GM12864 (cell line): ENCODE data around the gene SPATA33.
"Not testable (repeated sequence)": the region's sequence is repeated elsewhere in the genome, so short reads cannot be mapped to it uniquely, and the experiment has no call there.

ENCODE experiments used
- DNase-seq: peaks from one replicate; pipeline ENCODE4 v3.0.0-alpha.2; 2011; ENCODE audit warnings: low read depth
- H3K4me3 ChIP-seq: 2 replicates; pipeline ENCODE4 v1.5.1; 2011; ENCODE audit warnings: mild to moderate bottlenecking, low read depth, low read length, control low read depth
- CTCF ChIP-seq: IDR thresholded peaks from 2 replicates; pipeline ENCODE4 v1.5.1; 2011; ENCODE audit warnings: low read depth, mild to moderate bottlenecking, moderate library complexity, low read length, control low read depth, inconsistent platforms; ENCODE audit errors: missing control alignments

SPATA33 gene

GRCh38 chr16:89685916-89686315 is 28.3 kb downstream of the SPATA33 start:
- no peak for TF ChIP-seq CTCF
- no peak for DNase-seq

GRCh38 chr16:89686520-89687091 is 29.0 kb downstream of the SPATA33 start, which contains the start of gene CDK10:
Gene CDK10, plus strand, starts transcription at chr16:89686689. Its CDS starts 22 bp downstream, at chr16:89686711.
- peak within 1 kb of the TSS; percentile 87 for H3K4me3 ChIP-seq

More at GRCh38 chr16:89685916-89686315, 28.3 kb downstream of the SPATA33 start:
- H3K4me3 ChIP-seq = no peak overlapping the region

GRCh38 chr16:89687092-89687940 is 29.7 kb downstream of the SPATA33 start:
- DNase-seq = no peak
- peak overlapping the region; percentile 87 for H3K4me3 ChIP-seq
- no peak for TF ChIP-seq CTCF

More at GRCh38 chr16:89686520-89687091, 29.0 kb downstream of the SPATA33 start, which contains the start of gene CDK10:
- DNase-seq = no peak
- no peak for TF ChIP-seq CTCF

- no peak for DNase-seq
- no peak overlapping the region for H3K4me3 ChIP-seq
- TF ChIP-seq CTCF = no peak
Observed at GRCh38 chr16:89688395-89688794, 30.8 kb downstream of the SPATA33 start.

GRCh38 chr16:89689142-89689541 is 31.5 kb downstream of the SPATA33 start:
- H3K4me3 ChIP-seq = no peak overlapping the region
- no peak for DNase-seq
- TF ChIP-seq CTCF = no peak

- H3K4me3 ChIP-seq, DNase-seq: not testable (repeated sequence)
Observed at GRCh38 chr16:89689621-89690020, 32.0 kb downstream of the SPATA33 start.

- no peak for TF ChIP-seq CTCF
- DNase-seq = no peak
- H3K4me3 ChIP-seq = no peak overlapping the region
Observed at GRCh38 chr16:89690392-89690901, 32.8 kb downstream of the SPATA33 start.
